Body of pancreas (tissue), 4 donors: ENCODE results near the gene PKP4.

Experiments
- POLR2A ChIP-seq, 3 donors: fragments of 450-650 bp; IDR thresholded peaks; one replicate each; pipeline ENCODE4 v1.6.1; 2016; ENCODE audit warnings: antibody characterized with exemption in 3 of 3, mild to moderate bottlenecking in 2 of 3
- TF ChIP-seq, protein P1 (sequence below), 7 experiments: fragments of 450-650 bp in 4 of 7; fragments of 200-600 bp in 3 of 7; sonication (generic) in 3 of 7; IDR thresholded peaks; one replicate each; pipeline ENCODE4 v1.5.1; 2016 to 2019; ENCODE audit warnings: antibody characterized with exemption in 7 of 7

- TF ChIP-seq, protein P1, sequence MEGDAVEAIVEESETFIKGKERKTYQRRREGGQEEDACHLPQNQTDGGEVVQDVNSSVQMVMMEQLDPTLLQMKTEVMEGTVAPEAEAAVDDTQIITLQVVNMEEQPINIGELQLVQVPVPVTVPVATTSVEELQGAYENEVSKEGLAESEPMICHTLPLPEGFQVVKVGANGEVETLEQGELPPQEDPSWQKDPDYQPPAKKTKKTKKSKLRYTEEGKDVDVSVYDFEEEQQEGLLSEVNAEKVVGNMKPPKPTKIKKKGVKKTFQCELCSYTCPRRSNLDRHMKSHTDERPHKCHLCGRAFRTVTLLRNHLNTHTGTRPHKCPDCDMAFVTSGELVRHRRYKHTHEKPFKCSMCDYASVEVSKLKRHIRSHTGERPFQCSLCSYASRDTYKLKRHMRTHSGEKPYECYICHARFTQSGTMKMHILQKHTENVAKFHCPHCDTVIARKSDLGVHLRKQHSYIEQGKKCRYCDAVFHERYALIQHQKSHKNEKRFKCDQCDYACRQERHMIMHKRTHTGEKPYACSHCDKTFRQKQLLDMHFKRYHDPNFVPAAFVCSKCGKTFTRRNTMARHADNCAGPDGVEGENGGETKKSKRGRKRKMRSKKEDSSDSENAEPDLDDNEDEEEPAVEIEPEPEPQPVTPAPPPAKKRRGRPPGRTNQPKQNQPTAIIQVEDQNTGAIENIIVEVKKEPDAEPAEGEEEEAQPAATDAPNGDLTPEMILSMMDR (IDR thresholded peaks at IDR 0.05): no peak
- no peak for TF ChIP-seq POLR2A (IDR thresholded peaks at IDR 0.05)
These were observed 145.3 kb downstream of the PKP4 start for GRCh38 chr2:158602027-158602426.
